GM19452 (cell line): ENCODE data around the gene COA7.
A peak's percentile ranks its signal among the peaks of the same experiment; 100 is the strongest.
"Not testable (repeated sequence)": the region's sequence is repeated elsewhere in the genome, so short reads cannot be mapped to it uniquely, and the experiment has no call there.

Source experiments
- ATAC-seq: cut with Tn5 transposase; IDR thresholded peaks from one replicate; pipeline ENCODE4 v1.9.1; 2021; ENCODE audit not compliant: unreplicated experiment

The COA7 gene

GRCh38 chr1:52697795-52698674 lies at the start of gene COA7:
Gene COA7 (minus strand): TSS chr1:52698347. CDS start chr1:52698326, 21 bp downstream.
- peak; percentile 48 for ATAC-seq

DNA sequence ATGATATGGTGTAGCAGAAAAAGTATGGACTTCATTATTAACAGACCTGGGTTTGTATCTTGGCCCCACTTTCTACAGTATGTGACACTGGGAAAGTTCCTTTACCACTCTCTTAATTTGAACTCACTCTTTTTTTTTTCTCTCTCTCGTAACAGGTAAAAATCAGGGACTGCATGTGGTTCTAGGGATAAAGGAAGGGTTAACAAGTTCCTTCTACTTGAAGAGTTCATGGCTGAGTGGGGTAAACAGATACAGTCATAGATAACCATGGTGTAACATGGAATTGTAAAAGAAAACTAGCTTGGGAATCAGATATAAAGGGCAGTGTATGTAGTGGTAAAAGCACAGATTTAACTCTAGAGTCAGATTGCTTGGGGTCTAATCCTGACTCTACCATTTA lies 49.3 kb upstream of the COA7 start:
- ATAC-seq = no peak

- ATAC-seq = no peak
These were observed 48.0 kb upstream of the COA7 start for GRCh38 chr1:52746189-52746588.

GRCh38 chr1:52741259-52741658 lies 43.1 kb upstream of the COA7 start:
- ATAC-seq = no peak

DNA sequence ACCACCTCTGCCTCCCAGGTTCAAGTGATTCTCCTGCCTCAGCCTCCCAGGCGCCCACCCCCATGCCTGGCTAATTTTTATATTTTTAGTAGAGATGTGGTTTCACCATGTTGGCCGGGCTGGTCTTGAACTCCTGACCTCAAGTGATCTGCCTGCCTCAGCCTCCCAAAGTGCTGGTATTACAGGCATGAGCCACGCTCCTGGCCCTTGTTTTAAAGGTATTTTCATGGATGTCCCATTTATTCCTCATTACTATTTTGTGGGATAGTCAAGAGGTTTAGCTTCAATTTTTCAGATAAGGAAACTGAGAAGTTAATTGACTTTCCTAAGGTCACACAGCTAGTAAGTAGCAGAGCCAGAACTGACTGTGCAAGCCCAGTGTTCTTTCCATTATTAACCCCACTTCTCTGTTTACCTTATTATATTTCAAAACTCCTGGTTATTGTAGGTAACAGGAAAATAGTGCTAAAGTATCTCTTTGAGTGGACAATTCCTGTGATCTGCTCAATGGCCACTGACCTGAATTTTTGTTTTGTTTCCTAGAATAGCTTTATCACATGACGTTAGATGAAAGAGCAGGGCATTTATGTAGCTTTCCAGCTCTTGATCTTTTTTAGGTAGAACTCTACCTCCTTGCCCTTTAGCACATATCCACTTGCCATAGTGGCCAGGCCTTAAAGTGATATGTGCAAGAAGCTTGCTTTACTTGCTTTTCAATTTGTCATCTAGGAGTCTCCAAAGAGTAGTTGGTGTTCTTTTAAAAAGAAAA lies 41.7 kb upstream of the COA7 start:
- ATAC-seq = no peak

- no peak for ATAC-seq
These were observed 40.7 kb upstream of the COA7 start for GRCh38 chr1:52738893-52739292.

GRCh38 chr1:52738148-52738547 lies 40.0 kb upstream of the COA7 start:
- ATAC-seq = no peak

DNA sequence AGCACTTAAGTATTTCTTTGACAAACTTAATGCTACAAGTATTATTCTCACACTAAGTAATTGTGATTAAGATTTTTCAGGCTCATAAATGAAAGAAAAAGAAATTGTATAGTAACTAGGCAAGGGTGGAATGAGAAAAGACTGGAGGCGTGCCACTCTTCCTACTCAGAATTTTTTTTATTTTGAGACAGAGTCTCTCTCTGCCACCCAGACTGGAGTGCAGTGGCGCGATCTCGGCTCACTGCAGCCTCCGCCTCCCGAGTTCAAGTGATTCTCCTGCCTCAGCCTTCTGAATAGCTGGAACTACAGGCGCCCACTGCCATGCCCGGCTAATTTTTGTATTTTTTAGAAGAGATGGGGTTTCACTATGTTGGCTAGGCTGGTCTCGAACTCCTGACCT lies 37.2 kb upstream of the COA7 start:
- not testable (repeated sequence) for ATAC-seq

DNA sequence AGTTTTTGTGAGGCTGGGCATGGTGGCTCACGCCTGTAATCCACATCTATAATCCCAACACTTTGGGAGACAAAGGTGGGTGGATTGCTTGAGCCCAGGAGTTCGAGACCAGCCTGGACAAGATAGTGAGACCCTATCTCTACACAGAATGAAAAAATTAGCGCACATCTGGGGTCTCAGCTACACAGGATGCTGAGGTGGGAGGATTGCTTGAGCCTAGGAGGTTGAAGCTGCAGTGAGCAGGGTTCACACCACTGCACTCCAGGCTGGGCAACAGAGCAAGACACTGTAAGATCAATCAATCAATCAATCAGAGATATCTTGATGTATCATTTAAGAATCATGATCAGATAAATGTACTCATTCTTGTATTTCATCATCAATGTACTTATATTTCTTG lies 35.2 kb upstream of the COA7 start:
- ATAC-seq = no peak

DNA sequence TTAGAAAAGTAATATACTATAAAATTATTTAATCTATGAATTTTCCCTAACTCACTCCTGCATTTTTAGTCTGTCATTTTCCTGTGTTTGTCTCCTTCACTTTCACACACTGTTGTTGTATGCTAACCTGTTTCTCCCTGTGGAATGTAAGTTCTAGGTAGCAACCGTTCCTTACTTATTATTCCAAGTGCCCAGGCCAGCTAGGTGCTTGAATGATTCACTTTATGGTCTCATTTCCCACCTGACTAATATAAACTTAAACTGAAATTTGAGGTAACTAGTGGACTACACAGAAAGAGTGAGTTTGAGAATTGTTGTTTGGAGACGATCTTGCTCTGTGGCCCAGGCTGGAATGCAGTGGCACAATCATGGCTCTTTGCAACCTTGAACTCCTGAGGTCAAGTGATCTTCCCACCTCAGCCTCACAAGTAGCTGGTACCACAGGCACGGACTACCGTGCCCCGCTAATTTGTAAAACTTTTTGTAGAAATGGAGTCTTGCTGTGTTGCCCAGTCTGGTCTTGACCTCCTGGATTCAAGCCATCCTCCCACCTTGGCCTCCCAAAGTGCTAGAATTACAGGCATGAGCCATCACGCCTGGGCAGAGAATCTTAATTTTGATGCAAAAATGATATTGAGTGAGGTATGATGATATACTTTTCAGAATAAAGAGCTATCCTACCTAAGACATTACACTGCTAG lies 30.0 kb upstream of the COA7 start:
- ATAC-seq = no peak

GRCh38 chr1:52727114-52727586 lies 29.0 kb upstream of the COA7 start:
- ATAC-seq = no peak

DNA sequence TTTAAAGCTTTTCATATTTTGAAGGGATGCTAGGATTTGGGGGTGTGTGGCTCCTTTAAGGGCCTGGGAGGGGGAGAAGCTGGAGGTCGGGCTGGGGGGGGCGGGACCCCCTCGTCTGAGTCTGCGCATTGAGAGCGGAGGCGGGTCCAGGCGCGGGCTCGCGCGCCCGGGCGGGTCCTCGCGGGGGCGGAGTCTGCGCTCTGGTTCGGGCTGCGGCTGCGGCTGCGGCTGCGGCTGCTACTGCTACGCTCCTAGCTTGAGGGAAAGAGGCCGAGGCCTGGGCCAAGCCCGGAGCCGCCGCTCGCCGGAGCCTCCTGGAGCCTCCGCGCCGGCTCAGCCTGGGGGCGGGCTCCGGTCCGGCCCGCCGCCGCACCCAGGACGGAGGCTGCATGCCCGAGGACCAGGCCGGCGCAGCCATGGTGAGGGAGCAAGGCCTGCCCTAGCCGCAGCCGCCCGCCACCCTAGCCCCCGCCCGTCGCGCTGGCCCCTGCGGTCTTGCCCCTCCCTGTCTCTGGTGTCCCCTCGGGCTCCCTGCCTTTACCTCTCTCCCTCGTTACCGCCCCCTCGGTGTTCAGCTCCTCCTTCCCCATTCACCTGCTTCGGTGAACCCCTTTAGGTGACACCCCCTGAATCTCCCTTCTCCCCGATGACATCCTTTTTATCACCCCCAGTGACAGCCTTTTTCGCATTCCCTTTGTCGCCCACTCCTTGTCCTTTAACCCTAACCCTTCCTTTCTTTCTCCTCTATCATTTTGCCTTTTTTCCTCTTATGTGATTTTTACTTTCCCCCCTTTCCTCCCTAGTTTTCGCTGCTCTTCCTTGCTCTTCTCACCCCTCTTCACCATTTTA lies 28.3 kb upstream of the COA7 start, which contains the start of gene ZYG11B:
Gene ZYG11B, plus strand, starts transcription at position 189 of the 849 bp plus-strand sequence. Its CDS starts 201 bp downstream, at position 390.
- peak; percentile 89 for ATAC-seq

DNA sequence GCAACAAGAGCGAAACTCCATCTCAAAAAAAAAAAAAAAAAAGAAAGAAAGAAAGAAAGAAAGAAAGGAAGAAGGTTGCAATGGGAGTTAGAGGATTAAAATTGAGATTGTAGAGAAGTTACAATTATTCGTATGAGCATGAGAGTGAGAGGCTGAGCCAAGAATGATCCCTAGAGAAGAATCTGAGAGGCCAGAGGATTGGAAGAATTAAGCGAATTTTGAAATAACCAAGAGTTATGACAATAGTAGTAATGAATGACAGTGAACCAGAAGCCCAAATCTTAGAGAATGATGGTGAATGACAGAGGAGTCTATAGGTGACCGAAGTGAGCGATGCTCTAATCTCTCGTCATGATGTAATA lies 27.7 kb upstream of the COA7 start:
- ATAC-seq = no peak

DNA sequence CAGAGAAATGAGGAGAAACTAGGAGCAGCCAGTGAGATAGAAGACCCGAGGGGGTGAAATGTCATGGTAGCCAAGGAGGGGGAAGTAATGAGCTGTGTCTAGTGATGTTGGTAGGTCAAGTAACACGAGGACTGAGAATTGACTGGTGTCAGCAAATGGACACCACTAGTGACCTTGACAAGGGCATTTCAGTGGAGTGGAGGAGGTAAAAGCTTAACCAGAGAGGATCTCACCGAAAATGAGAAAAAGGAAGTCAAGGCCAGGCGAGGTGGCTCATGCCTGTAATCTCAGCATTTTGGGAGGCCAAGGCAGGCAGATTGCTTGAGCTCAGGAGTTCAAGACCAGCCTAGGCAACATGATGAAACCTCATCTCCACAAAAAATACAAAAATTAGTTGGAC lies 25.1 kb upstream of the COA7 start:
- no peak for ATAC-seq

DNA sequence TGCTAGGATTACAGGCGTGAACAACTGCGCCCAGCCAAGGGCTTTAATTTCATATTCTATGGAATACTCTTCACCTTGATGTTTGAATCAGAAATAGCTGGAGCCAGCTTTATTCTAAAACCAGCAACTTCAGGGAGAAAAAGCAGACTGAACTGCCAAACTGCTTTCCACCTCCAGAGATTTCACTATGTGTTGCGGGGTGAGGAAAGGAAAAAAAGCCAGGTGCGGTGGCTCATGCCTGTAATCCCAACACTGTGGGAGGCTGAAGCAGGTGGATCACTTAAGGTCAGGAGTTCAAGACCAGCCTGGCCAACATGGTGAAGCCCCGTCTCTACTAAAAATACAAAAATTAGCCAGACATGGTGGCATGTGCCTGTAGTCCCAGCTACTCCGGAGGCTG lies 17.1 kb upstream of the COA7 start:
- ATAC-seq = not testable (repeated sequence)

DNA sequence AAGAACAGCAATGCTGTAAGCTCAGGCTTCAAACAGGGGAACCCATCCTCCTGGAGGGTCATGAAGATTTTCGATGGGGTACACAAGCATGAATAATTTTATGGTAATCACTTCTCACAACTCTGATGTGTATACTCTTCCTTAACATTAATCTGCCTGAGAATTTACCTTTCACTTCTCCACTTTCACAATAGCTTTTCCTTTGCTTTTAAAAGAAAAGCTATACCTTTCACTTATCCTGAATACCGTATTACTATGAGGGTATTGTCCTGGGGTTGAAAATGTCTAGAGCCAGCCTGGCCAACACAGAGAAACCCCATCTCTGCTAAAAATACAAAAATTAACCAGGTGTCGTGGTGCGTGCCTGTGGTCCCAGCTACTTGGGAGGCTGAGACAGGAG lies 15.4 kb upstream of the COA7 start:
- no peak for ATAC-seq

DNA sequence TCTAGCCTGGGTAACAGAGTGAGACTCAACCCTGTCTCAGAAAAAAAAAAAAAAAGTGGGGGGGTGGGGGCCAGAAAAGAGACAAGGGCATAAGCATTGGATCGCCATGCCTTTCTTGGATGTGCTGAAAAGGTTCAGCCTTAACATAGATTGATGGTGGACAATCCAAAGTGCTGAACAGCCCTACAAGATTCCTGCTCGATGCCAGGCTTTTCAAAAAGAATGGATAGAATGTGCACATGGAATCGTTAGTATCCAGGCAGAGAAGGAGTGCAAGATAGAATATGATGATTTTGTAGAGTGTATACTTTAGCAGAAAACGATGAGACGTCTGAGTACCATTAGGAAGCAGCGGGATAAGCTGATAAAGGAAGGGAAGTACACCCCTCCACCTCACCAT lies 10.9 kb upstream of the COA7 start:
- no peak for ATAC-seq

GRCh38 chr1:52707927-52708655 lies 9.9 kb upstream of the COA7 start:
- ATAC-seq = no peak

DNA sequence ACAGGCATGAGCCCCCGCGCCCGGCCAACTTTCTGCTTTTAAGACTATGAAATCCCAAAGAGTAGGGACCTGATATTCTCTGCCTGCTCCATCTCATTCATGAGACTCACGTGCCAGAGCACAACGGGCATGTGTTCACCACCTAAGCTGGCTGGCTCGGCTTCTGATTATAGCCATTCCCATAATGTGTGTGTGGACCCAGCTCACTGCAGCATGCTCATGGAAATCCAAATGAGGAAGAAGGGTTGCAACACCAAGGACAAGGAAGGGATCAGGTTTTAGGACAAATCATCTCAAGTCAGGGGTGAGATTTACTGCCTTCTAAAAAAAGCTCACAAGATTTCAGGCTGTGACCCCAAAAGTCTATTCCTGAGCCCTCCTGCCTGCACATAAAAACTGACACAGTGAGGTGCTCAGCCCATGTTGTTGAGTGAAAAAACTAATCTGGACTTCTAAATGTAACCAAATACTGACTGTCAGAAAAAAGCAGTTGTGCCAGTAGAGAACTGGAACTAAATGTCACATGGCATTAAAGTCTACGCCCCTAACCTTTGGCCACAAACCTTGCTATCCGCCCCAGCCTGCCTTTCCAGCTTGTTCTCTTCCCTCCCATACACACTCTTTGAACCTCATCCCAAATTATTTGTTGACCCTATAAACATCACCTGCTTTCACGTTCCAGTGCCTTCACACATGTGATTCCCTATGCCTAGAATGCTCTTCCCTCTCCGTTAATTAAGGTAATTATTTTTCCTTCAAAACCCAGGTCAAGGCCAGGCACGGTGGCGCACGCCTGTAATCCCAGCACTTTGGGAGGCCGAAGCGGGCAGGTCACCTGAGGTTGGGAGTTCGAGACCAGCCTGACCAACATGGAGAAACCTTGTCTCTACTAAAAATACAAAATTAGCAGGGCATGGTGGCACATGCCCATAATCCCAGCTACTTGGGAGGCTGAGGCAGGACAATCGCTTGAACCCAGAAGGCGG lies 9.1 kb upstream of the COA7 start:
- ATAC-seq = no peak
